IPS DF 4.7 (cell line): ENCODE results near the gene KRT25.

Source experiments
- DNase-seq: peaks from one replicate; pipeline ENCODE4 v3.0.0-alpha.2; 2013; ENCODE audit warnings: low spot score; ENCODE audit errors: extremely low read depth

KRT25 gene, protein sequence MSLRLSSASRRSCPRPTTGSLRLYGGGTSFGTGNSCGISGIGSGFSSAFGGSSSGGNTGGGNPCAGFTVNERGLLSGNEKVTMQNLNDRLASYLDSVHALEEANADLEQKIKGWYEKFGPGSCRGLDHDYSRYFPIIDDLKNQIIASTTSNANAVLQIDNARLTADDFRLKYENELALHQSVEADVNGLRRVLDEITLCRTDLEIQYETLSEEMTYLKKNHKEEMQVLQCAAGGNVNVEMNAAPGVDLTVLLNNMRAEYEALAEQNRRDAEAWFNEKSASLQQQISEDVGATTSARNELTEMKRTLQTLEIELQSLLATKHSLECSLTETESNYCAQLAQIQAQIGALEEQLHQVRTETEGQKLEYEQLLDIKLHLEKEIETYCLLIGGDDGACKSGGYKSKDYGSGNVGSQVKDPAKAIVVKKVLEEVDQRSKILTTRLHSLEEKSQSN

DNA sequence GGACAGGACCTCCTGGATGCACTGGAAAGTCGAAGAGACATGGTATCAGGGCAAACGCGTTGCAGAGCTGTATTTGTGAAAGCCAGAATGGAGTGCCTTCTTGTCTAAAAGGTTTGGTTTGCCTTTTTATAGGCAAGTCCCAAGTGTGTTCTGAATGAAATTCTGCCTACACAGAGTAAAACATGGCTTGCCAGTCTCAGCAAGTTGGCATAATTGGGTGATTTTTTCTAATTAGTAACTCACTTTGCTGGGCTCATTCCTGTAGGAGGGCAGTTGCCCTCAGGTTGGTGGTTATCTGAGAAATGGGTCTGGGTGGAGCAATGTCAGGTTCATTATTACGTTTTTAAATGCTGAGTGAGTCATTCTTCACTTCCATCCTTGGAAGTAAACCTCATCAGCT is at the start of gene KRT25:
KRT25 (minus strand) TSS at position 101 of the 400 bp plus-strand sequence; CDS start at position 41, 60 bp downstream.
- no peak for DNase-seq

DNA sequence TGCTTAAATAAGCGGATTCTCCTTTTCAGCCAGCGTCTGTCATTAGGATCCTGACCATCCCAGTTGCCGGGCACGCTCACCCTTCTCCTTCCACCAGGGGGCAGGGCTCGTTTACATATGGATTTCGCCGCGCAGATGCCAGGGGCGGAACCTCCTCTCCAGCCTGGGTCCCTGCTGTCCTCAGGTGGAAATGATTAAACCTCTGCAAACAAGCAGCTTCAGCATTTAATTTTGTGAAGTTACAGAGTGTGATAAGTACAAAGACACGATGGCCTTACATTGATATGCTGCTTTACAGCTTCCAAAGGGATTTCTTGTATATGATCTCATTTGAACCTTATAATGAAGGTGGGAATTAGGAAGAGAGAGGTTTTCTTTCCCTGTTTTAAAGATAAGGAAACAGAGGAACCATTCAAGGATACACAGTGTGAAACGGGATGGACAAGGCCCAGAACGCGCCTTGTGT is 48.5 kb upstream of the KRT25 start:
- no peak for DNase-seq

DNA sequence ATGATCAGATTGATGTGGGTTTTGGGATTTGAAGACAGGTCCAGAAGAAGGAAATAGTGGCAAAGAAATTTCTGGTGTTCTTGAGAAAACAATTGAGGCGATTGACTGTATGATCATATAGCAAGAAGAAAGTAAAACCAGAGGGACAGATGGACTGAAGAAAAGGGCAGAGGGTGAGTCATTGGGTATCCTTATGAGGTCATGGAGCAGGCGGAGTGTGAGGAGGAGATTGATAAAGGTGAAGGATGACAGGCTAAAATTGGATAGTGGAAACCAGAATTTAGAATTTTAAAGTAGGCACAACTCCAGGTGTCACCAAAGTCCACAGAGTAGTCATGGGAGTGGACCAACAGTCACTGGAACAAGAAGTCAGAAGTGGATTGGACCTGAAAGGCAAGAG is 46.0 kb upstream of the KRT25 start:
- no peak for DNase-seq

DNA sequence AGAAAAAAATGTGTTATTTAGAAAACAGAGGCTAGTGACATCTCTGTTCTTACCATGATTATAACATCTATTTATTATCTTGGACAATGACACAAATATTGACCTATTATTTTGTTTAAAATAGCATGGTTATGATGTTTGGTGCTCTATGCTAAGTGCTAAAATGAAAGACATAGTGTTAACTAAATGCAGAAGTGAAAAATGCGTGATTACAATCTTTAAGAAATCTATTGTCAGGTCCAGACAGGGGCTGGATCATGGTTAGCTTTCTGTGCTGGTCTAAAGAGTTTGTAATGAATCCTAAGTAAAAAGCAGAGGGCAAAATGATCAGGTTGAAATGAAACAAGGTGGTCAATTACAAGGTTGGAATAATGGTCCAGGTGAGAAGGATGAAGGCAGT is 45.2 kb upstream of the KRT25 start:
- no peak for DNase-seq

DNA sequence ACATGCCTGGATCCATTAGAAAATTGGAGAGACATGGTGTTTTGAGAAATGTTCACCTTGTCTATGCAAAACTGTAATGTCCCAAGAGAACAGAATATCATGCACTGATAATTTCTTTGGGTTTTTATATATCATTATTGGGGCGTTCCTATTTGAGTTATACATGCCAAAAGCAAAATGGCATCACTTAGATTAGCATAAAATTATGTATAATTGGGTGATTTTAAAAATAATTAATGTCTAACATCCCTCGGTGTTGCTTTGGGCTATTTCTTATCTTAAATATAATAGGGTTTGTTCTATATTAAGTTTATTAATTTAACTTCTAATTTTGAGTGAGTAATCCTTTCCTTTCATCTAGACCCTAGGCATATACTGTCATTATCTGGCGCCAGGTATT is 44.7 kb upstream of the KRT25 start, which contains the start of gene KRT28:
KRT28 (minus strand) TSS at position 101 of the 400 bp plus-strand sequence; CDS start at position 35, 66 bp downstream.
- DNase-seq = no peak

DNA sequence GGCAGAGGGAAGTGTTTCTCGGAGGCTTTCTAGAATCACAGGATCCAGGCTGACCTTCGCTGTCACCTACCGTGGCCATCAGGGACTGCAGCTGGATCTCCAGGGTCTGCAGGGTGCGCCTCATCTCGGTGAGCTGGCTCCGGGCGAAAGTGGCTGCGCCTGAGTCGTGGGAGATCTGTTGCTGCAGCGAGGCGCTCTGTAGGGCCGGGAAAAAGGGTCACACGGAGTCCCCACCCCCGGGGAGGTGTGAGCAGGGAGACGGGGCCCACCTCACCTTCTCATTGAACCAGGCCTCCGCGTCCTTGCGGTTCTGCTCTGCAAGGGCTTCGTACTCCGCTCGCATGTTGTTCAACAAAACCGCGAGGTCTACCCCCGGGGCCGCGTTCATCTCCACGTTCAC is 41.7 kb upstream of the KRT25 start:
- no peak for DNase-seq

DNA sequence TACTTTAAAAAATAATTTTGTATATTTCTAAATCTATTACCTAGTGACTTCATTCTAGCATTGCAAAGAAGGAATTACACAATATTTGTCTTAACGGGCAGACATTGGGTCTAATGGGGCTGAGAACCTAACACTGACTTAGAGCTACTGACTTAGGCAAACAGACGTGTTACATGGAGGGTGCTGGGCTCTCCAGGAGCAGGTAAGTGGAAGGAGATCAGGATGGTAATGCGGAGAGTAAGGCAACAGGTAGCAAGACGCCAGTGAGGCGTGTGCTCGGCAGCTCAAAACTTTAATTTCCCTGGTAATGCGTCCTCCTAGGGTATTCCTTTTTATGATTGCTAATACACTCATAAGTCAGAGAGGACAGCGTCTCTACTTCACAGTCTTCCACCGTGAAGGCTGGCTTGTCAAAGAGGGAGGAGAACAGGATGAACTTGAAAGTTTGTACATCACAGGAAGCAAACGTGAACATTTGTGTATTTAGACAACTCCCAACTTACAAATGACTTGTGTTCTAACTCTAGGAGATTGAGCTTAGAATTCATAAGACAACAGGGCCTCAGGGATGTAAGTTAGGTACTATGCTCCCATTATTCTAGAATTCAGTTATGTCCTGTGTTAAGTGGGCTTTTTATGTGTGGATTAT is 40.0 kb upstream of the KRT25 start:
- DNase-seq = no peak

DNA sequence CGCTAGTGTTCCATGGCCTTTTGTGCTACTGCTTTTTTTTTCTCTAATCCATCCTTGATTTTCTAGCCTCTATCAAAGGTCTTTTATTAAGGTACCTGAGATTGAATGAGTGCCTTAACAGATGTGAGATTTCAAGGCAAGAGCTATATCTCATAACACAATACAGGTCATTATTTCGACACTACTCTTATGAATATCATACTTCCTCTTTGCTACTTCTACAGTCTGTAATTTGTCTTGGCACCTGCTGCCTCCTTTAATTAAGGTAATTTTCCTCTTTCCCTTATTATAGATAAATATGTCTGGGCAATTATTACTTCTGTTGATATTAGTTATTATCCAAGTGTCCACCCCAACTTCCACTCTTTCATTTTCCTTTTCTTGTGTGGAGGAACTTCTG is 39.3 kb upstream of the KRT25 start:
- no peak for DNase-seq

DNA sequence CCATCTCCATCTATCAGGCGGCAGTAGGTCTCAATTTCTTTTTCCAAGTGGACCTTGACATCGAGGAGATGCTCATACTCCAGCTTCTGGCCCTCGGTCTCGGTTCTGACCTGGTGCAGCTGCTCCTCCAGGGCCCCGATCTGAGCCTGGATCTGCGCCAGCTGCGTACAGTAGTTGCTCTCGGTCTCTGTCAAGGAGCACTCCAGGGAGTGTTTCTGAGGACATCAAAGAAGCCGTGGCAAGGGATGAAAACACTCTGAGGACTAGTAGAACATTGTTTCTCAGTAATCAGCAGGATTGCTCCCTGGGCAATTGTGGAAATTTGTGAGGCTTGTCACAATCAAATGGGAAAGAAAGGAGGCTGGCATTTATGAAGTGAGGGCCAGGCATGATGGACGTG is 38.7 kb upstream of the KRT25 start:
- DNase-seq = no peak

DNA sequence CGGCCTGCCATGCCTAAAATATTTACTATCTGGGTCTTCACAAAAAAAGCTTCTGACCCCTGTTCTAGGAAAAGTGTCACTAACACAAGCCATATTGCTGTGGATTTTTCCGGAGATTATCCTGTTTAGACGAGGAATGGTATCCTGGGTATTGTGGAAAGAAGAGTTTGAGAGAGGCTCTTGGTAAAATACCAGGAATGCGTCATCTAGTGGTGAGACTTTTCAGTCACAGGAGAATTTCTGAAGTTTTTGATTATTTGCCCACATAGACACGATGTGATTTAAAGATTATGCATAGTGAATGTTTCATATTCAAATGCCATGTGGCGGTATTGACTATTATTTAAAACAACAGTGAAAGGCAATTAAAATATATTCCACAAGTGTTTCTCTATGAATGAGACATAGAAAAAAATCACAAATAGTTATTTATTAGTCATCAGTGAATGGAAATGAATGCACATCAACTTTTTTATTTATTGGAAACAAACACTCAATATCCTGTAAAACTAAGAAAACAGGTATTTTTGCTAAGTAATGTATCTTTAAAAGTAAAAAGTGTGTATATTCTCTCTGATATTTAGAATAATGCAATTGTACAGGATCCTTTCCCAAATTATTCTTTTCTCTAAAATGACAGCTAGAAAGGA is 36.8 kb upstream of the KRT25 start:
- DNase-seq = no peak

DNA sequence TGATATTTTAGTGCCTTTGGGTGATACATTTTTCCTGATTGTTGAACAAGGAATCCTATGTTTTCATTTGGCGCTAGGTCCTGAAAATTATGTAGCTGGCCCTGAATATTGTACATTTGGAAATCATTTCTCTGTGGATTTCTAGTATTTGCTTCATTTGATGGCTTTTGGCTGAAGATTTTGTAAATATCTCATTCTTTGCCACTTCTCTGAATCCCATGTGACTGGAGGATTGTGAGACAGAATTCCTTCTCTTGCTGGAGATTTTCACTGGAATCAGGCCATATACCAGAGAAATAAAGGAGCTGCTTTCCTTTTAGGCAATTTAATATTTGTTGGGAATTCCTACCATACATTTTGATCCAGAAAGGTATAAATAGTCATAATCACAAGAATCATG is 36.0 kb upstream of the KRT25 start:
- no peak for DNase-seq

DNA sequence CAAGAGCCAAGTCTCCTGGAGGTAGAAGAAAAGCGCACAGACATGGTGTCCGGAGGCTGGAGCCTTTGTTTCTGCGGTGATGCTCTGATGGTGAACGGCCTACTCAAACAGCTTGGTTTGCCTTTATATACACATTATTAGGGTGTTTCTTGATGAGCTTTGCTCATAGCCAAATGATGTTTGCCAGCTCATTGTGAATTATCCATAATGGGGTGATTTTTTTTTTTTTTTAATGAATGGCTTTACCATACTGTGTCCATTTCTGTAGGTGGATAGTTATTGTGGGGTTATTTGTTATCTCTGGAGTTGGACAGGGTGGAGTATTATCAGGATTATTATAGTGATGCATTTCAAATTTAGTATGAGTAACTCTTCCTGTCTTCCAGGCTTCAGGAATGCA is 27.3 kb upstream of the KRT25 start, which contains the start of gene KRT27:
KRT27 (minus strand) TSS at position 101 of the 400 bp plus-strand sequence; CDS start at position 44, 57 bp downstream.
- no peak for DNase-seq

DNA sequence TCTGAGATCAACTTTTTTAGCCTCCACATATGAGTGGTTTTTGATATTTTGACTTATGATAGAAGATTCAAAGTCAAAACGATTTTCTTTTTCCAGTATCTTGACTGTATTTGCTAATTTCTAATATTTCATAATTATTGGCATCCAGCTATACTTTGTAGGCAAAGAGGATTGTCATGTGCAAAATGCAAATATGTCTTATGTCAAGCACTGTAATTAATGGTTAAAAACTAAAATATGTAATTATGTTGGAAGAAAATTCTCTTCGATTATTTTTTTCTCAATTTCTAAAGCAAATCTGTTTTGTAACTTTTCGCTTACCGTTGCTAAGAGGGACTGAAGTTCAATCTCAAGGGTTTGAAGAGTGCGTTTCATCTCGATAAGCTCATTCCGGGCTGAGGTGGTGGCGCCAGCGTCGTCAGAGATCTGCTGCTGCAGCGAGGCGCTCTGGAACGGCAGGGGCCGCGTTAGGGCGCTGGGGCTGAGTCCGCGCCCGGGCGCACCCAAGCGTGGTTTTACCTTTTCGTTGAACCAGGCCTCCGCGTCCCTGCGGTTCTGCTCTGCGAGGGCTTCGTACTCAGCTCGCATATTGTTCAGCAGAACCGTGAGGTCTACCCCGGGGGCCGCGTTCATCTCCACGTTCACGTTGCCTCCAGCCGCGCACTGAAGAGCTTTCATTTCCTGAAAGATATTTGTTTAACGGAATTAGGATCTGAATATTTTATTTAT is 24.2 kb upstream of the KRT25 start:
- no peak for DNase-seq

DNA sequence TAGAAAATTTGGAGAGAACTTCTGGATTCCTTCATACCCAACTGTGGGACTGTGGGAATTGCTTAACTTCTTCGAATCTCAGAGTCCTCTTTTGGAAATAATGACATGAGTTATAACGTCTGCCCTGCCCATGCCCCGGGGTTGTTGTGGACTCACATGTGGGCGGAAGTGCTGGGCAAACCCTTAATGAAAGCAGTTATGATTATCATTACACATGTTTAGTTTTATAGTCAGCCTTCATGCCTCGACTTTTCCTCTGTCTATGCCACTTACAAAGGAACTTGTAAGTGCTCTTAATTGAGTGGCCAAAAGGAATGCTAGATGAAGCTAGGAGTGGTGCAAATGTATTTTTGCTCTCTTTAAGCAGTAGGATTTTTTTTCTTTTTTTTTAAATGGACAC is 23.3 kb upstream of the KRT25 start:
- no peak for DNase-seq

DNA sequence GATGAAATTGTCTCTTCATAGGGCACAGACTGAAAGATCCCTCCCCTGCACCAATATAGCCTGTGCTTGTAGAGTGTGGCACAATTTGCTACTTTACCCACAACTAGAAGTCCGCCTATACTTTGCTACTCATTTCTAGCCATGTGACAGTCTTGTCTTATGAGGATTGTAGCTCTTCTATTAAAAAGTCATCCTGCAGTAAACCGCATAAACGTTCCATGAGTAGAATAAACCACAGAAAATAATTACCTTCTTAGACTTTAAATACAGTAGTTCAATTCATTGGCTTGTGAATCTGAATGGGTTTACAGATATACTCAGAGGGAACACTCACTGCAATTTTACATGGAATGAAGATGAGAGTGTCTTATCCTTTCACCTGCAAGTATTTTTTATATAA is 22.8 kb upstream of the KRT25 start:
- no peak for DNase-seq

DNA sequence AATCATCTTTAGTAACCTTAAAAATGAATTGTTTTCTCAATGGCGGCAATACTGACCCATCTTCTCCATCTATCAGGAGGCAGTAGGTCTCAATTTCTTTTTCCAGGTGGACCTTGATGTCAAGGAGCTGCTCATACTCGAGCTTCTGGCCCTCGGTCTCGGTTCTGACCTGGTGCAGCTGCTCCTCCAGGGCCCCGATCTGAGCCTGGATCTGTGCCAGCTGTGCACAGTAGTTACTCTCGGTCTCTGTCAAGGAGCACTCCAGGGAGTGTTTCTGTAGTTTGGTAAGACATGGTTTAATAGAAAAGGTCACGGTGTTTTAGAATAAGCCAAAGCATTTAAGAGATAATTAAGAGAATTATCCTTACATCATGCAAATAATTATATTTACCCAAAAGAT is 22.3 kb upstream of the KRT25 start:
- DNase-seq = no peak

DNA sequence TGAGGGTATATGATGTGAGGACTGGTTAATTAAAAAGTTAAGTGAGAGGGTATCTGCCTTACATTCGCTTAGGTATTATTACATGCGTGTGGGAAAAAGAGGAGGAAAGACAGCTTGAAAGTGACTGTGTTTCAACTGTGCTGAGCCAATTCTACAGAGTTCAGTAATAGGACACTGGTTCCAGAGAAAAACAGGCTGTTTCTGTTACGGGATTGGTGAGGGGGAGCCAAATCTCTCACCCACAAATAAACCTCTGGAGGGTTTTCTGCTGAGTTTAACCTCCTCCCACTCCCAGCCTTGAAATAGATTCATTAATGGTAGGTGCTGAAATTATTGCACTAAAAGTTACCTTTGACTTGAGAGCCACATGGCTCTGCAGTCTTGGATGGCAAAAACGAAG is 20.8 kb upstream of the KRT25 start:
- no peak for DNase-seq

DNA sequence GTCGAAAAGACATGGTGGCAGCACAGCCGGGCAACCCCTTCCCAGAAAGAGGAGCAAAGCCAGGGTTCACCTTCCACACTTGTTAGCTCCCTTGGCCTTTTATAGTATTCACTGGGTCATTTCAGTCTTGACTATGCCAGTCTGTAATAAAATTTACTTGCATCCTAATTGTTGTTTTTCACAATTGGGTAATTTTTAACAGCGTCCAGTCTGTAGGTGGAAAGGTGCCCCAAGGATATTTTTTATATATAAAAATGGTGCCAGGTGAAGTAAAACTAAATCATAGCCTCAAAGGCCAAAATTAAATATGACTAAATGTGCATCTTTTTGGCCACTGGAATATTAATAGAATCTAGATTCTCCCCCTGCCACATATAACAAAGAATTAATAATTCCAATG is 17.0 kb upstream of the KRT25 start, which contains the start of gene KRT26:
KRT26 (minus strand) TSS at position 101 of the 400 bp plus-strand sequence; CDS start at position 13, 88 bp downstream.
- no peak for DNase-seq

DNA sequence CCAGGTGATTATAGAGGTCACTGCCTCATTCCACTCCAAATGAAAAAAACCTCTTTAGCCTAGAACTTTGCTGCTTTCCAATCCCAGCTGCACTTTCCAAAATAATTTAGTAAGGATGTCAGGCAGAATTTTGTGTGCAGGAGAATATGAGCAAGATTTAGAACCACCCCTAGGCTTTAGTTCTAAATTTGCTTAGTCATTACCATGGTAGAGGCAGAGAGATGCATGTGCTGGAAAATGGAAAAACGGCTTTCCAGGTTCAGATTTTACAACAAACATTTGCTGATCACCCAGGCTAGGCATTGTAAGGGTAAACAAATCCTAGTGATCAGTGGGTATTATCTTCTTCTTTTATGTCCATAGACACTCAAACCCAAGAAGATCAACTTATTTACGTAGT is 10.5 kb upstream of the KRT25 start:
- no peak for DNase-seq

DNA sequence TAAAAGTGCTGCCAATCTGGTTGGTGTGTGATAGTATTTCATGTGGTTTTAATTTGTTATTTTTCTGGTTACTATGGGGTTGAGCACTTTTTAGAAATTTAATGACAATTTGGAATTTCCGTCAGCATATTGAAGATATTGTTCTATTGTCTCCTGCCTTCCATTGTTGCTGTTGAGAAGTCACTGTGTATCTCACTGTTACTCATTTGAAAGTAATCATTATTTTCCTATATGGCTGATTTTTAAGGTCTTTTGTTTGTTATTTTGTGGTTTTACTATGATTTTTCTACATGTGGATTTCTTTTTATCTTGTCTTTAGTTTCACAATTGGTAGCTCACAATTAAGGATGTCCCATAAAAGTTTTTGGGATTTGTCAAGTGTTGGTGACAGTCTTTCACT is 8.6 kb upstream of the KRT25 start:
- no peak for DNase-seq
